Measurements from ENCODE around the gene ELFN2.
A peak's percentile ranks its signal among the peaks of the same experiment; 100 is the strongest.
"Not testable (repeated sequence)": the region's sequence is repeated elsewhere in the genome, so short reads cannot be mapped to it uniquely, and the experiment has no call there.

The ELFN2 gene

DNA sequence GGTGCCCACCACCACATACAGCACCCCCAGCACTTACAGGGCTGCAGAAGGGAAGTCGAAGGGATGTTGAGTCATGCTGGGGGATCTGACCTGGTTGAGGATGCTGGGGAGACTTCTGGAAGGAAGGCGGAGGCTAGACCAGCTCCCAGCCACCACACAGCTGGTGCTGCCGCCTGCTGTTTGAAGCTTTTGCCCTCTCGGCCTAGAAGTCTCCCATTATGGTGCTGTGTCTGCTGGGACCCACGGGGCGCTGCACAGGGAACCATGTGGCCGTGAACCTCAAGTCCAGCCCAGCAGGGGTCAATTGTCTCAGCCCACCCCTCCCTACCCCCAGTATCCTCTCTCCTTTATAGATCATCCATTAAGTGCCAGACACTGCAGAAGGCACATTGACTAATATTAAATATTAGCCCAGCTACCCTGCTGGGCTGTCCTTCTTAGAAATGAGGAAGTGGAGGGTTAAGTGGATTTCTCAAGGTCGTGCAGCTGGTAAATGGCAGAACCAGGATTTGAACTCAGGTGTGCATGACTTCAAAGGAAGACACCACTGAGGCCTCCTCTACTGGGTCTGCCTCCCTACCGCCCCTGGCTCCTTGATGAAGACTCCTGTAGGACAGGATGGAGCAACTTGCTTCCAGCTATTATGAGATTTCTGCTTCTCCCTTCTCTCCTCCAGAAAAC is 95.3 kb downstream of the ELFN2 start:
- peak in 1 of 2 experiments; percentile 25 for DNase-seq

DNA sequence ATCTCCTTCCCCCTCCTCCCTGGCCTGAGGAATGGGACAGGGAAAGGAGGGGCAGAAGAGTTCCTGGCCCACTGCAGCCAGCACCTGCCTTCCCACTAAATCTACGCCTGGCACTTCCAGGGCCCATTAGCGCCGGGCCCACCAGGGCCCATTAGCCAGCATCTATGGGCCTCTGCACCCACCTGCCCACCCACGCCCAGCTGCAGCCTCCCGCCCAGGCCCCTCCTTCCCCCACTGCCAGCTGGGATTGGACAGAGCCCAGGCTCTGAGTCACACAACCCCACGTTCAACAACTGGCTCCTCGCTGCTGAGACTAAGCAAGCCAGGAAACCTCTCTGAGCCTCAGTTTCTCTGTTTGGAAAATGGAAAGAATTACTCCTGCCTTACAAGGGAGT is 96.2 kb downstream of the ELFN2 start:
- DNase-seq: no peak

GRCh38 chr22:37330200-37331033 is 96.9 kb downstream of the ELFN2 start:
- DNase-seq: no peak

- DNase-seq: no peak
Measured at GRCh38 chr22:37329238-37330140, 97.8 kb downstream of the ELFN2 start.

DNA sequence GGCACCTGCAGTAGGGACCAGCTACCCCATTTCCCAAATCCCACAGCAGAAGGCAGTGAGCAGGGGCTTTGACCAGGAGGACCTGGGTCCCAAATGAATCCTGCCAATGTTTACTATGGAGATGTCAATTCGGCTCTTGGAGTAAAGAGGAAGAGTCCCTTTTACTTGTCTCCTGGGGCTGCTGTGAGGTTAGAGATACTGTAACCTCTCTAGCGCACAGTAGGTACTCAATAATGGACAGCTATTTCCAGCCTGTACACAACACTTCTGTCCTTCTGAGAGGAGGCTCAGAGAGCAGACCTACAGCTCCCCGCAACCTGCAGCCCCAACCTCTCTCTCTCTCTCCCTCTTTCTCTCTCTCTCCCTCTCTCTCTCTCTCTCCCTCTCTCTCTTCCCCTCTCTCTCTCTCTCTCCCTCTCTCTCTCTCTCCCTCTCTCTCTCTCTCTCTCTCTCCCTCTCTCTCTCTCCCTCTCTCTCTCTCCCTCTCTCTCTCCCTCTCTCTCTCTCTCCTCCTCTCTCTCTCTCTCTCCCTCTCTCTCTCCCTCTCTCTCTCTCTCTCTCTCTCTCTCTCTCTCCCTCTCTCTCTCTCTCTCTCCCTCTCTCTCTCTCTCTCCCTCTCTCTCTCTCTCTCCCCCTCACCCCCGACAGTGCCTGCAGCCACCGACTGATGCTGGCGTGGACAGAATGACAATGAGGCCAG is 98.6 kb downstream of the ELFN2 start:
- DNase-seq: not testable (repeated sequence)

- DNase-seq: no peak
Measured at GRCh38 chr22:37328017-37328416, 99.3 kb downstream of the ELFN2 start.

DNA sequence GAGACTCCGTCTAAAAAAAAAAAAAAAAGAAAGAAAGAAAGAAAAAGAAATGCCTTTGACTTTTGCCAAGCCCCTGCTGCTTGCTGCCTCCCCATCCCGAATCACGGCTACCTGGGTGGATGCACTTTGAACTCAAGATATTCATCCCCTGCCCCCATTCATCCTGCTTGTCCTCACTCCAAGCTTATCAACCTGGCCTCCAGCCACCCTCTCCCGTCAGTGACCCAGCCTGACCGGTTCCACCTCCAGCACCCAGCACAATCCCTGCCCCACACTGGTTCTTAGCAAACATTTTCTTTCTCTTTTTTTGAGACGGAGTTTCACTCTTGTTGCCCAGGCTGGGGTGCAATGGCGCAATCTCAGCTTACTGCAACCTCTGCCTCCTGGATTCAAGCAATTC is 100.6 kb downstream of the ELFN2 start:
- no peak for DNase-seq

DNA sequence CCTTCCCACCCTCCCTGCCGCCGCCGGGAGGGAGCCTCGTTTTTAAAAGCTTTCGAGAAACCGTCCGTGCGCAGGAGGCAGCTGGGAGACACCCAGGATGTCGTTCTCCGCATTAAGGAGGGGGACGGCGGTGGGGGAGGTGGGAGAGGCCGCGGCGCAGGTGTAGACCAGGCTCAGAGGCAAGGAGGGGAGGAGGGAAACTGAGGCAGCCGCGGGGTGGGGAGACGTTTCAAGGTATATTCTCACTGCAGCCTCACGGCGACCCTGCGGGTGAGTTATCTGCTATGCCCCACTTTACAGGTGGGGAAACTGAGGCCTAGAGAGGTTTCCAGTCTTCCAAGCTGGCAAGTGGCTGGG is 102.3 kb downstream of the ELFN2 start:
- DNase-seq: no peak

GRCh38 chr22:37324340-37325038 is 102.8 kb downstream of the ELFN2 start:
- DNase-seq: no peak

GRCh38 chr22:37320726-37321677 is 106.3 kb downstream of the ELFN2 start:
- DNase-seq: no peak

- DNase-seq: no peak
Measured at GRCh38 chr22:37319469-37319868, 107.8 kb downstream of the ELFN2 start.

GRCh38 chr22:37318364-37319109 is 108.7 kb downstream of the ELFN2 start:
- no peak for DNase-seq
